ENCODE data around the gene ATP10B.
"Not testable (repeated sequence)": the region's sequence is repeated elsewhere in the genome, so short reads cannot be mapped to it uniquely, and the experiment has no call there.

ATP10B gene

GRCh38 chr5:160749026-160749425 is 103.0 kb downstream of the ATP10B start:
- DNase-seq = no peak

- DNase-seq = no peak
Observed at GRCh38 chr5:160747987-160748386, 104.0 kb downstream of the ATP10B start.

GRCh38 chr5:160747559-160747958 is 104.5 kb downstream of the ATP10B start:
- DNase-seq = no peak

GRCh38 chr5:160744268-160745101 is 107.5 kb downstream of the ATP10B start:
- no peak for DNase-seq

GRCh38 chr5:160743027-160743426 is 109.0 kb downstream of the ATP10B start:
- DNase-seq = no peak

- DNase-seq = no peak
Observed at GRCh38 chr5:160742446-160742845, 109.6 kb downstream of the ATP10B start.

GRCh38 chr5:160727296-160727997 is 124.6 kb downstream of the ATP10B start:
- DNase-seq = no peak

- DNase-seq = no peak
Observed at GRCh38 chr5:160726721-160727120, 125.3 kb downstream of the ATP10B start.

GRCh38 chr5:160720822-160721221 is 131.2 kb downstream of the ATP10B start:
- DNase-seq = no peak

GRCh38 chr5:160715508-160715907 is 136.5 kb downstream of the ATP10B start:
- not testable (repeated sequence) for DNase-seq

GRCh38 chr5:160703547-160704189 is 148.3 kb downstream of the ATP10B start:
- no peak for DNase-seq

GRCh38 chr5:160702934-160703333 is 149.1 kb downstream of the ATP10B start:
- DNase-seq = no peak

GRCh38 chr5:160702311-160702803 is 149.7 kb downstream of the ATP10B start:
- DNase-seq = no peak

GRCh38 chr5:160701403-160701802 is 150.6 kb downstream of the ATP10B start:
- DNase-seq = no peak

GRCh38 chr5:160699301-160699700 is 152.7 kb downstream of the ATP10B start:
- DNase-seq = no peak

GRCh38 chr5:160697281-160697680 is 154.7 kb downstream of the ATP10B start:
- no peak for DNase-seq

GRCh38 chr5:160694896-160695295 is 157.1 kb downstream of the ATP10B start:
- DNase-seq = no peak

GRCh38 chr5:160693831-160694465 is 158.1 kb downstream of the ATP10B start:
- DNase-seq = no peak

GRCh38 chr5:160692271-160692670 is 159.7 kb downstream of the ATP10B start:
- DNase-seq = no peak

- no peak for DNase-seq
Observed at GRCh38 chr5:160685695-160686094, 166.3 kb downstream of the ATP10B start.

GRCh38 chr5:160685219-160685618 is 166.8 kb downstream of the ATP10B start:
- no peak for DNase-seq

GRCh38 chr5:160679567-160680309 is 172.3 kb downstream of the ATP10B start:
- no peak for DNase-seq

All from activated CD4-positive, alpha-beta T cell treated with anti-CD3 and anti-CD28 coated beads for 4 hours (primary cell).